ENCODE measurements around the gene MORN1. TPM values are rescaled to one million over a fixed set of nuclear protein-coding genes. Genes with fewer than 3 reads are reported as not detected.

The MORN1 gene
- total and polyA plus RNA-seq, 2 donors = 5.7 to 6.4 TPM

DNA sequence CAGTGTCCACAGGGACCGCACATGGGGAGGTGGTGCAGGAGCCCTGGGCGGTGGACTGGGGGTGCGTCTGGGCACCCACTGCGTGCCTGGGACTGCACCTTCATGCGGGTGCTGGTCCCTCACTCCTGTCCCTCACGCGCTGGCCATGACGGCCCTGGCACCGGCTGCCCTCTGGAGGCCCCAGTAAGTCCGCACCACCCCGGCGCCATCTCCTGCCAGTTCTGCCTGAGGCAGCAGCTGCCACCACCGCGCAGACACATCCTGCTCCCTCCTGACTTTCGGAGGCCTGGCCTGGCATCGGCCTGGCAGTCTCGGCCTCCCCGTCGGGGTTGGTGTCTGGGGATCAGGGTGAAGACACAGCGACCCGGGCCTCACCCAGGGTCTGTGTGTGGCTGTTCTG, 64.8 kb downstream of the MORN1 start:
- peaks cover 0 to 16% of the 10 kb centered on the region in 2 donors for H3K4me1 ChIP-seq (ENCODE audit: control insufficient read depth in 2 of 2, insufficient read depth in 2 of 2, low read length in 2 of 2)
- no peak overlapping the region for H3K27ac ChIP-seq (ENCODE audit: low read depth in 1 of 2, low read length in 1 of 2)
- no peaks in the 10 kb centered on the region for H3K36me3 ChIP-seq (ENCODE audit: control insufficient read depth in 2 of 2, insufficient read depth in 2 of 2, low read length in 1 of 2)
- no peak for DNase-seq (ENCODE audit: low read depth in 6 of 9, low spot score in 9 of 9)
- H3K9me3 ChIP-seq (ENCODE audit: control insufficient read depth in 2 of 2, insufficient read depth in 1 of 2, low read length in 1 of 2) = peaks cover 0 to 15% of the 10 kb centered on the region in 2 donors
- 92% methylated on average over 21 of the region's 21 CpGs for WGBS
- no peak overlapping the region for H3K4me3 ChIP-seq (ENCODE audit: low read length in 2 of 2)
- H3K27me3 ChIP-seq (ENCODE audit: control insufficient read depth in 2 of 2, insufficient read depth in 1 of 2, low read length in 1 of 2) = peaks cover 0 to 18% of the 10 kb centered on the region in 2 donors

DNA sequence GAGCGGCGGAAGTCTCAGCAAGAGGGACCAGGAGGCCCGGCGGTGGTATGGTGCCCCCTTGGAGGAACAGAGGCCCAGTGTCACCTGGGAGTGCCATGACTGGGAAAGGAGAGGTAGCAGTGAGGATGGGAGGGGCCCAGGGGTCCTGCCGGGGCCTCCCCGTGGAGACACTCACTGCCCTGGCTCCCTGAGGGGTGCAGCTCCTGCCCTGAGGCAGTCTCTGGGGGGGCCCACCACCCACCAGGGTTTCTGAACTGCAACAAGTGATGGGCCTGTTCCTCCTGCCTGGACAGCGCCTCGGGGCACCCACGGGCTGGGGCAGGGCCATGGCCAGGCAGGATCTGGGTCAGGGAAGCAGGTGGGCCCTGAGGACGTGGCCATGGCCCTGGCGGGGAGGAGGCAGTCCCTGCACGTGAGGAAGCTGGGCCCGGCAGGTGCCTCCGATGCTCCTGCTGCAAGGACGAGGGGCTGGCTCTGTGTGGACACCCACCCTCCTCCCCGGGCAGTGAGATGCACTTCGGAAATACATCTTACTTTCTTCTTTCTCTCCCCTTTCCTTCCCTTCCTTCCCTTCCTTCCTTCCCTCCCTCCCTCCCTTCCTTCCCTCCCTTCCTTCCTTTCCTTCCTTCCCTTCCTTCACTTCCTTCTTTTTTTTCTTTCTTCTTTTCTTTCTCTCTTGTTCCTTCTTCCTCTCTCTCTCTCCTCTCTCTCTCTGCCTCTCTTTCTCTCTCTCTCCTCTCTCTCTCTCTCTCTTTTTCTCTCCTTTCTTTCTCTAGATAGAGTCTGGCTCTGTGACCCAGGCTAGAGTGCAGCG, 66.6 kb downstream of the MORN1 start:
- 92% methylated on average over 18 of the region's 18 CpGs for WGBS
- Histone ChIP-seq H3K9me3 (ENCODE audit: control insufficient read depth in 2 of 2, insufficient read depth in 1 of 2, low read length in 1 of 2) (peaks cover 0 to 15% of the 10 kb centered on the region in 2 donors), H3K36me3 (ENCODE audit: control insufficient read depth in 2 of 2, insufficient read depth in 2 of 2, low read length in 1 of 2) (no peaks in the 10 kb centered on the region), H3K4me3 (ENCODE audit: low read length in 2 of 2) (no peak overlapping the region), H3K27me3 (ENCODE audit: control insufficient read depth in 2 of 2, insufficient read depth in 1 of 2, low read length in 1 of 2) (peaks cover 0 to 21% of the 10 kb centered on the region in 2 donors), H3K27ac (ENCODE audit: low read depth in 1 of 2, low read length in 1 of 2) (no peak overlapping the region), H3K4me1 (ENCODE audit: control insufficient read depth in 2 of 2, insufficient read depth in 2 of 2, low read length in 2 of 2) (peaks cover 0 to 27% of the 10 kb centered on the region in 2 donors)
- DNase-seq (ENCODE audit: low read depth in 6 of 9, low spot score in 9 of 9) = no peak

DNA sequence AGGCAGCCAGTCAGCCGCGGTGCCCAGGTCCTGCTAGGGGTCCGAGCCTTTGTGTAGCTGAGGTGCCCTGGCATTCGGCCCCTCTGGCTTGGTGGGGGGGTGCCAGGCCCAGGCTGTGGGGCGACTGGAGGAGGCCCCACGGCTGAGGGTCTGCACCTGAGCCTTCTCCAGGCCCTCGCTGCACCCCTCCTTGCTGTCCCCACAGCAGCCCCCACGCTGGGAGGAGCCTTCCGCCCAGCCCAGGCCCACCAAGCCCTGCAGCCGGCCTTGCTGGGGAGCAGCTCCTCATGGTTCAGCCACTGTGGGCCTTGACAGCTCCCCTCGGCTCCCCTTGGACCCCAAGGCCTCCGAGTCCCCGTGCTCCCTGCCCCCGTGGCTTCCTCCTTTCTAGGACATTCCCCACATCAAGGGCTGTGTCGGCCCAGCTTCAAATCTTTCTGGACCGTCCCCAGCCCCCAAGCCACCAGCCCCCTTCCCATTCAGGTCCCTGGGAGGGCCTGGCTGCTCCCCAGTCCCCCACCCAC, 67.8 kb downstream of the MORN1 start:
- Histone ChIP-seq H3K27ac (ENCODE audit: low read depth in 1 of 2, low read length in 1 of 2) (no peak overlapping the region), H3K27me3 (ENCODE audit: control insufficient read depth in 2 of 2, insufficient read depth in 1 of 2, low read length in 1 of 2) (peaks cover 0 to 21% of the 10 kb centered on the region in 2 donors), H3K36me3 (ENCODE audit: control insufficient read depth in 2 of 2, insufficient read depth in 2 of 2, low read length in 1 of 2) (no peaks in the 10 kb centered on the region), H3K4me1 (ENCODE audit: control insufficient read depth in 2 of 2, insufficient read depth in 2 of 2, low read length in 2 of 2) (peaks cover 9 to 40% of the 10 kb centered on the region in 2 donors), H3K9me3 (ENCODE audit: control insufficient read depth in 2 of 2, insufficient read depth in 1 of 2, low read length in 1 of 2) (peaks cover 0 to 15% of the 10 kb centered on the region in 2 donors), H3K4me3 (ENCODE audit: low read length in 2 of 2) (no peak overlapping the region)
- DNase-seq (ENCODE audit: low read depth in 6 of 9, low spot score in 9 of 9) = no peak
- 93% methylated on average over 16 of the region's 16 CpGs for WGBS

DNA sequence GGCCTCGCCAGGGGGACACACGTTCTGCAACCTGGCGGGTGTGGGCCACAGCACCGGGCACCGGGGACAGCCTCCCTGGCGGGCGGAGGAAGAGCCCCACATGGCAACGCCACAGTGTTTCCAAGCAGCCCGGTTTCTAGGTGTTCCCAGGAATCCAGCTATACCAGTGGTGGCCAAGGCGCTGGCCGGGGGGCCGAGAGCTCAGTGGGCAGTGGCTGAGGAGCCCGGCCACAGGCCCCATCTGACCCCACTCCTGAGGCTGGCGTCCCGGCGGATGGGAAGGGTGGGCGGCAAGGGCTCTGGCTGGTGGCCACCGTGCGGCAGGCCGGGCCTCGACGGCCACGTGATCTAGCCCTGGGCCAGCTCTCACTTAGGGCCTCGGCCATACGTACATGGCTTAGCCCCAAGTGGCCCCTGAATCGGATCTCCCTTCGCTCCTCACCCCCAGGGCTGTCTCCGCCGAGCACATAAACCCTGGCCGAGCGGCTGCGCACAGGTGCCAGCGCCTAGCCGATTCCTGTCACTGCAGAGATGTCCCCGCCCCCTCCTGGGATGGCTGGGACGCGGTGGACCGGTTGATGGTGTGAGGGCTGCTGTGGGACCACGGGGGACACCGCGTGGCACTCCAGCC, 68.7 kb downstream of the MORN1 start:
- H3K4me1 ChIP-seq (ENCODE audit: control insufficient read depth in 2 of 2, insufficient read depth in 2 of 2, low read length in 2 of 2) = peaks cover 12 to 48% of the 10 kb centered on the region in 2 donors
- WGBS = 91% methylated on average over 41 of the region's 41 CpGs
- peaks cover 0 to 21% of the 10 kb centered on the region in 2 donors for H3K27me3 ChIP-seq (ENCODE audit: control insufficient read depth in 2 of 2, insufficient read depth in 1 of 2, low read length in 1 of 2)
- H3K27ac ChIP-seq (ENCODE audit: low read depth in 1 of 2, low read length in 1 of 2) = peak overlapping the region; percentile 46 to 51
- H3K36me3 ChIP-seq (ENCODE audit: control insufficient read depth in 2 of 2, insufficient read depth in 2 of 2, low read length in 1 of 2) = no peaks in the 10 kb centered on the region
- no peak overlapping the region for H3K4me3 ChIP-seq (ENCODE audit: low read length in 2 of 2)
- H3K9me3 ChIP-seq (ENCODE audit: control insufficient read depth in 2 of 2, insufficient read depth in 1 of 2, low read length in 1 of 2) = peaks cover 0 to 15% of the 10 kb centered on the region in 2 donors
- DNase-seq (ENCODE audit: low read depth in 6 of 9, low spot score in 9 of 9) = no peak

DNA sequence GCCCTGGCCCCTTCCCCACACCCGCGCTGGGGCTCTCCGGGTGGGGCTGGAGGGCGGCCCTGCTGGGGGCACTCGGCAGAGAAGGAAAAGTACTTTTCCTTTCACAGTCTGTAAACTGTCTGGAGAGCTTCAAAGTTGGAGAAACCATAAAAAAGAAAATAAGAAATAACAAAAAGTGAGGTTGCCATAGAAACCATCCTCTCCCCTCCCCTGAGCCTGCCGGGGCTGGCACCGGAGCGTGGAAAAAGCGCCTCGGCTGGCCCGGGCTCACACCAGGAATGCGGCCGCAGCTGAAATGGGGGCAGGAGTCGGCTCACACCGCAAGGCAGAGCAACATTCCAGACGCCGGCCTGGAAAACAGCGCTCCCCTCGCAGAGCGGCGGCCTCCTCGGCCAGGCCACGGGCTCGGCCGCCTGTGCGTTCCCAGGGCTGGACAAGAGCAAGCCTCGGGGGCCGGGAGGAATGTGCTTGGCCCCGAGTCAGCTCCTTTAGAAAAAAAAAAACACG, 69.2 kb downstream of the MORN1 start:
- no peak for DNase-seq (ENCODE audit: low read depth in 6 of 9, low spot score in 9 of 9)
- WGBS = 31% methylated on average over 30 of the region's 30 CpGs
- H3K9me3 ChIP-seq (ENCODE audit: control insufficient read depth in 2 of 2, insufficient read depth in 1 of 2, low read length in 1 of 2) = peaks cover 0 to 15% of the 10 kb centered on the region in 2 donors
- no peaks in the 10 kb centered on the region for H3K36me3 ChIP-seq (ENCODE audit: control insufficient read depth in 2 of 2, insufficient read depth in 2 of 2, low read length in 1 of 2)
- no peak overlapping the region for H3K4me3 ChIP-seq (ENCODE audit: low read length in 2 of 2)
- H3K4me1 ChIP-seq (ENCODE audit: control insufficient read depth in 2 of 2, insufficient read depth in 2 of 2, low read length in 2 of 2) = peaks cover 12 to 53% of the 10 kb centered on the region in 2 donors
- H3K27ac ChIP-seq (ENCODE audit: low read depth in 1 of 2, low read length in 1 of 2) = peak overlapping the region; percentile 46 to 51
- H3K27me3 ChIP-seq (ENCODE audit: control insufficient read depth in 2 of 2, insufficient read depth in 1 of 2, low read length in 1 of 2) = peaks cover 0 to 21% of the 10 kb centered on the region in 2 donors

DNA sequence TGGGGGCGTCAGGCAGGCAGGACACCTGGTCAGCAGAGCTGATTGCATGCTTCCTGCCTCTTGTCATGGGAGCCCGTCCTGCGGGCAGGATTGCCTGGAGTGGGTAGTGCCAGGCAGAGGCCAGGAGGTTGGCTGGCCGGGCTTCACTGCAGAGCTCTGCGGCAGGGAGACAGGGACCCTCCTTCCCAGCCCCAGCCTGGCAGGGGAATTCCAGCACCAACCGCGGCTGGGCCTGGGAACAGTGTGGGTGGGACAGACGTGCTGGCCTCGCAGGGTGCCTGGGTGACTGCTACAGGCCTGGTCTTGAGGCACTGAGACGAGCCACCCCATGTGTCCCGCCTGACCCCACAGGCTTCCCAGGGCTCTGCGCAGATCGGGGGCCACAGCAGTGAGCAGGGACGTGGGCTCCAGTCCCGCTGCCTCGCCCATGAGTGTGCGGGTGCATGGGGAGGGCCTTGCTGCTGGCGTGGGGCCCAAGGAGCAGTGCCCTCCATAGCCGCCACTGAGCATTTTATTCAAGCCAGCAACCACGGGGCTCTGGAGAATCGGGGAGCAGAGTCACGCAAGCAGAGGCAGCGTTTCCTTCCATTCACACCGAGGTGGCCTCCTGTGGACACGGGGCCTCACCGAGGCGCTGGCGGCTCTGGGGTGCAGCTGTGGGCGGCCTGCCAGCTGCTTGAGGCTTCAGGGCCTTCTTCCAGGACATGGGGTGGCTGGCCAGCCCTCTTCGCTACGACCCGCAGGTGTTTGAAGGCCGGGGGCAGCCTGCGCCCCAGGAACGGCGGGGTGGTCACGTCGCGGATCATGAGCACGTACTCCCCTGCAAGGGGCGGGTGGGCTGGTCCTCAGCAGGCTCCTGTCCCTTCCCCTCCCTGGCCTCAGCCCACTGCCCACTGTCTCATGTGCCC, 70.3 kb downstream of the MORN1 start:
- Histone ChIP-seq H3K4me3 (ENCODE audit: low read length in 2 of 2) (no peak overlapping the region), H3K4me1 (ENCODE audit: control insufficient read depth in 2 of 2, insufficient read depth in 2 of 2, low read length in 2 of 2) (peaks cover 14 to 65% of the 10 kb centered on the region in 2 donors), H3K36me3 (ENCODE audit: control insufficient read depth in 2 of 2, insufficient read depth in 2 of 2, low read length in 1 of 2) (no peaks in the 10 kb centered on the region), H3K9me3 (ENCODE audit: control insufficient read depth in 2 of 2, insufficient read depth in 1 of 2, low read length in 1 of 2) (peaks cover 0 to 15% of the 10 kb centered on the region in 2 donors), H3K27ac (ENCODE audit: low read depth in 1 of 2, low read length in 1 of 2) (peak overlapping the region; percentile 51 to 60), H3K27me3 (ENCODE audit: control insufficient read depth in 2 of 2, insufficient read depth in 1 of 2, low read length in 1 of 2) (peaks cover 0 to 21% of the 10 kb centered on the region in 2 donors)
- DNase-seq (ENCODE audit: low read depth in 6 of 9, low spot score in 9 of 9) = no peak
- 90% methylated on average over 41 of the region's 41 CpGs for WGBS

DNA sequence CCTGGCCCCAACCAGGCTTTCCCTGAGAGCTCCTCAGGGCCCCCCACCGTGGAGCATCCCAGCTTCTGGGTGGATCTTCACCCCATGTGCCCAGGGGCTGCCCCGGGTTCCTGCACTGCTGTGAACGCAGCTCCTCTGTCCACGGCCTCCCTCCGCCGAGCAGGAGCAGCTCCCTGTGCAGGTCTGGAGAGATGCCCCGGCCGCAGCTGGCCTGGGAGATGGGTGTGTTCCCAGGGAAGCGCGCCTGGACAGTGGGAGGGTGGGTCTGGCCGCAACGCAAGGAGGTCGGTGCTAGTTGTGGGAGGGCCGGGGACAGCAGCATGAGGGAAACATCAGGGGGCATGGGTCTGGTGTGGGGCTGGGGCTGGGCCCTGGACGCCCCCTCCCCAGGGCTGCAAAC, 71.3 kb downstream of the MORN1 start:
- Histone ChIP-seq H3K36me3 (ENCODE audit: control insufficient read depth in 2 of 2, insufficient read depth in 2 of 2, low read length in 1 of 2) (no peaks in the 10 kb centered on the region), H3K4me1 (ENCODE audit: control insufficient read depth in 2 of 2, insufficient read depth in 2 of 2, low read length in 2 of 2) (peaks cover 22 to 73% of the 10 kb centered on the region in 2 donors), H3K27ac (ENCODE audit: low read depth in 1 of 2, low read length in 1 of 2) (no peak overlapping the region), H3K27me3 (ENCODE audit: control insufficient read depth in 2 of 2, insufficient read depth in 1 of 2, low read length in 1 of 2) (peaks cover 0 to 21% of the 10 kb centered on the region in 2 donors), H3K4me3 (ENCODE audit: low read length in 2 of 2) (no peak overlapping the region), H3K9me3 (ENCODE audit: control insufficient read depth in 2 of 2, insufficient read depth in 1 of 2, low read length in 1 of 2) (peaks cover 0 to 10% of the 10 kb centered on the region in 2 donors)
- no peak for DNase-seq (ENCODE audit: low read depth in 6 of 9, low spot score in 9 of 9)
- WGBS = 95% methylated on average over 15 of the region's 15 CpGs

DNA sequence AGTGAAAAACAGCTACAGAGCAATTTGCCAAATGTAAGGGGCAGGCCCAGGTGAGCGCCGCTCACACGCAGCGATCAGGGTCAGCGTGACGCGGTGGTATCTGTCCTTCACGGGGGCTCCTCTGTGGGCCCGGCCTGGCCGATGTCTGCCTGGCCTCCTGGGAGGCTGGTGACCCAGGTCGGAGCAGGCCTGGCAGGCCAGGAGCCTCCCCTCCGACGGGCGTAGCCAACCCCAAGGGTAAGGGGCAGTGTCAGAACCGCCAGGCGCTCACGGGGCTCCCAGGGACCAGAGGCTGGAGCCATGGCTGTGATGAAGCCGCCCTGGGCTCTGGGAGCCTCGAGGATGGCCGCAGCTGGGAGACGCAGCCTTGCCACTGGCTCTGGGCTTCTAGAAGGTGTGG, 72.1 kb downstream of the MORN1 start:
- Histone ChIP-seq H3K4me3 (ENCODE audit: low read length in 2 of 2) (no peak overlapping the region), H3K27ac (ENCODE audit: low read depth in 1 of 2, low read length in 1 of 2) (peak overlapping the region in 1 of 2 donors; percentile 83), H3K9me3 (ENCODE audit: control insufficient read depth in 2 of 2, insufficient read depth in 1 of 2, low read length in 1 of 2) (peaks cover 0 to 4% of the 10 kb centered on the region in 2 donors), H3K27me3 (ENCODE audit: control insufficient read depth in 2 of 2, insufficient read depth in 1 of 2, low read length in 1 of 2) (peaks cover 0 to 23% of the 10 kb centered on the region in 2 donors), H3K36me3 (ENCODE audit: control insufficient read depth in 2 of 2, insufficient read depth in 2 of 2, low read length in 1 of 2) (no peaks in the 10 kb centered on the region), H3K4me1 (ENCODE audit: control insufficient read depth in 2 of 2, insufficient read depth in 2 of 2, low read length in 2 of 2) (peaks cover 22 to 75% of the 10 kb centered on the region in 2 donors)
- WGBS = 94% methylated on average over 21 of the region's 21 CpGs
- no peak for DNase-seq (ENCODE audit: low read depth in 6 of 9, low spot score in 9 of 9)
